ENCODE measurements around the gene EPB41L4B.
"Not testable (repeated sequence)": the region's sequence is repeated elsewhere in the genome, so short reads cannot be mapped to it uniquely, and the experiment has no call there.

EPB41L4B gene

DNA sequence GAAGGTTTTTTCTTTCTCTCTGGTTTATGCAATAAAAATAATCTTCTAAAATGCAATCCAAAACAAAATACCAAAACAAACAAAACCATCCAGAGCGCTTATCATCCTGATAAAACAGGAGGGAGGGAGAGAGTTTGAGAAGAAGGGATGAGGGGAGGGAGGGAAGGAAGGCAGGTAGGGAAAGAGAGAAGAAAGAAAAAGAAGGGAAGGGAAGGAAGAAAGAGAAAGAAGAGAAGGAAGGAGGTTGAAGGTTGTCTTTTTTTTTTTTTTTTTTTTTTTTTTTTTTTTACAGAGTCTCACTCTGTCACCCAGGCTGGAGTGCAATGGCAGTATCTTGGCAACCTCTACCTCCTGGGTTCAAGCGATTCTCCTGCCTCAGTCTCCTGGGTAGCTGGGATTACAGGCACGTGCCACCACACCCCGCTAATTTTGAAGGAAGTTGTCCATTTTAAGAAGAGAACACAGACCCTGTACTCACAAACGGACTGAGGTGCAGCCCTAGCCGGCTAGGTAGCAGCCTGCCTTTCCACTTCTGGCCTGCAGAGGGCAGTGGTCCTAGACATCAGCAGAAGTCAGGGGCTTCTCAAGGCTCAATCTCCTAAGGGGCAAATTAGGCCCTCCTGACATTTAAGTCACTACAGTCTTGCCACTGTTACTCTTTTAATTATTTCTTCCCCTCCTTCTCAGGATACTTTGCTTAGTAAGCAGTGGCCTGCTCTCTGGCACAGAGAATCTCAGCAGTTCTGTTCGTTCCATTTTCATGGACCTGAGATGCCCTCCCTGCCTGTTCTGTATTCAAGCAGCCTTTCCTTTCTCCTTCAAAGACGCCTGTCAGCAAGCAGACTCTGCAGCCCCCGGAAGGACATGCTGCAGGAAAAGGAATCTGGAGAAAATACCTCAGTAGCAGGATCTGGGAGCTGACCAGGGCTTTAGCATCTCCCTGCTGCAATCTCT lies 76.4 kb downstream of the EPB41L4B start:
- peak; percentile 51 for DNase-seq (ENCODE audit: low read depth)

DNA sequence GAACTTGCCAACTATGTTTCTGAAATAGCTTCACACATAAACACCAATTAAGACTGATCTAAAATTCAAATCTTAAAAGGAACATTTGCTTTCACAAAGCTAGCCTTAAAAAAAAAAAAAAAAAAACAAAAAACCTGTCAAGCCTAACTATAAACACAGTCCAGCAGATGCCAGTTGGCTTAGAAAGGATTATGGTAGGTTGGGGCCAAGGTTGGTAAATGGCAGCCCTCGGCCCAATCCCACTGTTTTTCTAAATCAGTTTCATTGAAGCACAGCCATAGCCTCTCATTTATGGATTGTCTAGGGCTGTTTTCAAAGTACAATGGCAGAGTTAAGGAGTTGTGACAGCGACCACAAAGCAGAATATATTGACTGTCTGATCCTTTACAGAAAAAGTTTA lies 78.1 kb downstream of the EPB41L4B start:
- no peak for DNase-seq (ENCODE audit: low read depth)

DNA sequence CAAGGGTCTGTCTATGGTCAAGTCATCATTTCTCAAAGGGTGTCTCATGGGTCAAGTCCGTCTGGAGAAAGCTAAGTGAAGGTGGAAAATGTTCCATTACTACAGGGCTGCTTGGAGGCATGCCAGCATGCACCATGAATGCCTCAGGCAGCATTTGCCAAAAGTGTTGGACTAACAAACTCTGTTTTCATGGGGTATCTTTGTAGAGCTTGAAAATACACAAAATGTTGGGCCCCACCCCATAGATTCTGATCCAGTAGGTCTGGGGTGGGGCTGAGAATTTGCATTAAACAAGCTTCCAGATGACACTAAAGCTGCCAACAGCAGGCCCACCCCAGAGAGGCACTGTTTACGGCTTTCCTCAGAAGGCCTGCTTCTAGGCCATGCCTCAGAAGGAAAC lies 78.8 kb downstream of the EPB41L4B start:
- no peak for DNase-seq (ENCODE audit: low read depth)

DNA sequence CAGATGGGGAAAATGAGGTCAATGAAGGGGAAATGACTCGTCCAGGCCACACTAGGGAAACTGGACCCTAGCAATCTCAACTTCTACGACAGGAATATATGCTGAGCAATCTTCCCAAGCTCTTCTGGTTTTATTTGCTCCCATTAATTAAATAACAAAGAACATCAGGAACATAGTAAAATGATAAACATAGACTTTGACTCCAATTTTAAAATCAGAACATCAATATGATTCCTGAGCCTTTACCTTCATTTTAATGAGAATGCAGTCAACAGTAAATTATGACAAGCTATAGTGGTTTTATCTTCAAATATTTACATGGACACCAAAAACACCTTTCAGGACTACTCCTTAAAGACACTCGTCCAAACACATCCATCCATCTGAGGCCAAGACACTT lies 79.7 kb downstream of the EPB41L4B start:
- no peak for DNase-seq (ENCODE audit: low read depth)

DNA sequence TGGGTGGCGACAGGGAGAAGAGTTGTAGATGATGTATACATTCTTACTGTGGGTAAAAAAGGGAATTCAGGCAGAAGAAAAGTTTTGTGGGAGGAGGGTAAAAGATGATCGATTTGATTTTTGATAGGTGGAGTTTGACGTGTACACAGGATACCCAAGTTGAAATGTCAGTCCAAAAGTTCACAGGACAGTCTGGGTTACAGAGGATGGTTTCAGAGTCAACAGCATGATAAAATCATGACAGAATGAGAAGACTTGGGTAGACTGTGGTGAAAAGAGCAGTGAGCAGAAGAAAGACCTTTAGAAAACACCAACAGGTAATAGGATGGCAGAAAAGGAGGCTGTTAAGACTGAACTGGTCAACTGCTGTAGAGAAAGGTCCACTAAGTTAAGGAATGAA lies 81.6 kb downstream of the EPB41L4B start:
- DNase-seq (ENCODE audit: low read depth) = no peak

DNA sequence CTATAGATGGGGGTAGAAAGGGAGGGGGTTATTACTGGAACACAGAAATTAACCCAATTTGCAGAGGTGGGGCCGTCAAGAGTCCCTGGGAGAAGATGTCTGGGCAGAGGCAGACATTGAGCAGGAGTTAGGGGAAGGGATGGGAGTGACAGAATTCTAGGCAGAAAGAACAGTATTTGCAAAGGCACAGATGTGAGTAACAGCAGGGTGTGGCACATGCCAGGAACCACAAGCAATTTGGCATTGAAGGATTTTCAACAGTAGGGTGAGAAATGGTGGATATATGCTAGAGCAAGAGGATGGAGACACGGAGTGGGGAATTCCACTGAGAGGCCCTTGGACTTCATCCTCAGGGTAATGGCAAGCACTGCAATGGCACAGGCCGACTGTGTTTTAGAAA lies 82.2 kb downstream of the EPB41L4B start:
- no peak for DNase-seq (ENCODE audit: low read depth)

DNA sequence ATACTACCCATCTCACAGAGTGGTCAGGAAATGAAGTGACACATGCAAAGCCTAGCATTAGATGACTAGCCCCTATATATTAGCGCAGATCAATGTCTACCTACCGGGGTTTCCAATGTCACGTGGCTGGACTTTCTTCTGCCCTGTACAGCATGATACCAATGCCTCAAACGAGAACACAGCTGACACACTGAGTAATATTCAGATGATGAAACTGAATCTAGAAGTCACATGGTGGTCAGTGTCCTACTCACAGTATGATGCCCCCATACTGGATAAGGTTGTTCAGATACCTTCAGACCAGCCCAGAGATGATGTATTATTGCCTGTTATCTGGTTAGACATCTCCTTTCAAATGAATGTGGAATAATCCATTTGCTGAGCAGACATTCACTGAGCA lies 82.7 kb downstream of the EPB41L4B start:
- no peak for DNase-seq (ENCODE audit: low read depth)

DNA sequence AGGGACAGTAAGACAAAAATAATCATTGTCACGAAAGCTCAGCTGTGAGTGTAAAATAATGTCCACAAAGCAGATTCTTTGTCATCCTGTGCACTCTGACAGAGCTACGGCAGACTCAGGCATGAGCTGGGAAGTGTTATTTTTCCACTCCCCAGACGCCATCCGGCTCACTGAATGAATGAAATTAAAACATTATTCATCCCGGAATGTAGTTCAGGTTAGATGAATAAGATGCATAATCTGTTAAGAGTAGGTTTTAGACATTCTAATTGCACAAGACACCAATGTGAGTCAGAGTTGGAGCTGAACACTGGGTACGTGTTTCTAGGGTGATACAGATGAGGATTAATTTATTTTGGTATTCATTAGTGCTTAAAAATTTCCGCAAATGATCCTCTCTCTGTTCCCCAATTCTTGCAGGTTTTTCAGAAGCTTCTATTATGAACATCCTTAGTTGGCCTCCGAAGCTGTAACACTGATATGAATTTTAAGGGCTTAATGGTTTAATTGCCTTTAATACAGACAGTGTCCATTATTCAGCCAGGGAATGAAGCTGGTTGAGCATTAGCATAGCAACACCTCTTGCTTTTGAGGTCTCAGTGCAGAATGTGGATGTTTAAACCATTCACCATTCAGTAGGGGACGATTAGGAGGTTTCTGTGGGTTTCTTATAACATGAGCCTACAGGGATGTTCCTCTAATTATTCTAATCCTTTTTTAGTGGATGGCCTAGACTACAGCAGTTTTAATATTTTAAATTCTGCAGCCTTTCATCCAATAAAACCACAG lies 88.2 kb downstream of the EPB41L4B start:
- no peak for DNase-seq (ENCODE audit: low read depth)

DNA sequence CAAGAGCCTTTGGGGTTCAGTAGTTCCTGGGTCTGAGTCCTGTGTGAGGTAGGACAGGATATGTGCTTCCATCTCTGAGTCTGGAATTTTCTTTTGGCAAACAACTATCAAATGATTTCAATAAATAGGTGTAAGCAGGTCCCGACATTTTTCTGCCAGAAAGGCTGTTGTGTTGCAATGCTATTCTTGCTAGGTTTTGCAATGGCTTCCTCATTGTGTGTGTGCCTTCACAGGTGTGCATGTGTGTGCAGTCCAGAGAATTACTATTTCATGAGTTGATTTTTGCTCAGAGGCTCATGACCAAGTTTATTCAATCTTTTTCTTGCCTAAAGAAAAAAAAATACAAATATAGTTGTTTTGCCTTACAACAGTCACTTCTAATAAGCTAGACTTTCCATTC lies 89.3 kb downstream of the EPB41L4B start:
- DNase-seq (ENCODE audit: low read depth) = no peak

DNA sequence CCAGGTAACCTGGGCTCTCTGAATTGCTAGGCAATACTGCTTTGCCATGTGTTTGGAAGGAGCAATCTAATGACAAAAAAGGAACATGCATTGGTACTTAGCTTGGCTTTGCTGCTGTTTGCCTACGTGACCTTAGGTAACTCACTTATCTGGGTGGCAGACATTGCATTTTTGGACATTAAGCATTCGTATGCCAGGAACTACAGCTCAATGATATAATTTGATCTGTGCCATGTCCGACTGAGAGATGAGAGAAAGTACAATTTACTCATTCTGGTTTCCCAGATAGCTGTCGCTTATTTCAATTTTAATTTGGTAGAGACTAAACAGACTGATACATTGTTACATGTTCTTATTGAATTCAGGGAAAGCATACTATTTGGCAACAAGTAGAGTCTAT lies 90.6 kb downstream of the EPB41L4B start:
- no peak for DNase-seq (ENCODE audit: low read depth)

DNA sequence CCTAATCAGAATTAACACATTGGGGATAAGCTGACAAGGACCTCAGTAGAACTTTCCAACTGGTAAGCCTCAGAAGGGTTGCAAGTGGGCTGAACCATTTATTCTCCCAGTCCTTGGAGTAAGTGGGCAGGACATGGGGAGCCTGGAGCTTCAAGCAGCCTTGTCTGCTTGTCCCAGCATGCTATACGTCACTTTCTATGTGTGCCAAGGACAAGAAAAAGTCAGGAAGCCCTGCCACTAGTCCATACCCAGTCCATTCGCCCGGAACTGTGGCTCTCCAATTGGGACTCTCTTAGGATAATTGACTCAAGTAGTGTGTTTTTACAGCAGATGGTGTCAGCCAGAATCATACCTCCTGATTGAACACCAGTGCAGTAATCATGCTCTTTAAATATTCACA lies 91.2 kb downstream of the EPB41L4B start:
- no peak for DNase-seq (ENCODE audit: low read depth)

DNA sequence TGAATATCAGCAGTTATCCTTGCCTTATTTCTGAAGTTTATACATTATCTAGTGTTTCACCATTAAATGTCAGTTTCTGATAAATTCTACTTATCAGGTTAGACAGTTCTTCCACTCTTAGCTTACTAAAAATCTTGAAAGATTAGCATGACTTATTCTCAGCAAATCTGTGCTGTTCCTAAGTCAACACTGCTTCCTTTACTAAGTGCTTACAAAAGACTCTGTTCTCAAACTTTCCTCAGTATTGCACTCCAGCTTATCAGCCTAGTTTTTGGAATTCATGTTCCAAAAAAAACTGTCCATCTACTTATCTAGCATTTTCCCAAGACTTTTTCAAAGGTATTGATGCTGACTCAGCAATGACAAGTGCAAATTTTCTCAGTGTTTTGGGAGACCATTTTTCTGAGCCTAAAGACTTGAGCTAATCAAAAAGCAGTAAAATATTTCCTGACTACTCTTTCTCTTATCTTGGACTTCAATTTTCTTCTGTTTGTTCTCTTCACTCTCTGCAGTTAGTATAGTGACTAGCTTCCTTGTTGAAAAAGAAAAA lies 92.7 kb downstream of the EPB41L4B start:
- no peak for DNase-seq (ENCODE audit: low read depth)

DNA sequence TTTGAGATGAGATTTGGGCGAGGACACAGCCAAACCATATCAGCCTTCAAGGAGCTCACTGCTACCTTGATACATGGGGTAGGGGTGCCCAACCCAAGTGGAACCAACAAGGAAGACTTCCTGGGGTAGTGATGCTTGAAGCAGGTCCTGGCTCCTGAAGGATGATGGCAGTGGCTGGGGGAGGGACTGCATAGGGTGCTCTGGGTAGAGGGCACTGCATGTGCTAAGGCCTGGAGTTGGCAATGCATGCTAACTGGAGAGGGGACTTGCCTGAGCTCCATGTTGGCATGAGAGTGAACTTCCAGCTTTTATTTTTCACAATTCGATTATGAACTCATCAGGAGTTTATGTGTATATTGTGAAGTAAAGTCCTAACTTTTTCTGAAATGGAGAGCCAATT lies 95.2 kb downstream of the EPB41L4B start:
- no peak for DNase-seq (ENCODE audit: low read depth)

DNA sequence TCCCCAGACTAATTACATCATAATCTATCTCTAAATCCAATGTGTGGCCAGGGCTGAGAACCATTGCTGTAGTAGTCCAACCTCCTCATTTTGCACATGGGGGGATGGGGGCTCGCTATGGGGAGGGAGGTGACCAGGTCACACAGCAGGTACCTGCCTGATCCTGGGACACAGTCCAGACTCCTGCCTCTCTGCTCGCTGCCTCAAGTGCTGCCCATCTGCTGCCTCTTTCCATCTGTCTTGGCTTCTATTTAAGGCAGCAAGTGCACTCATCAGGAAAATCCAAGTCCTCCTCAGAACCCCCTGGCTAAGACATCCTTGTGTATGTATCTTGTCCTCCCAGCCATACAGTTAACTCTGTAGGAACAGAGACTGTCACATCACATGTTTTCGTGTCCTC lies 96.1 kb downstream of the EPB41L4B start:
- no peak for DNase-seq (ENCODE audit: low read depth)

DNA sequence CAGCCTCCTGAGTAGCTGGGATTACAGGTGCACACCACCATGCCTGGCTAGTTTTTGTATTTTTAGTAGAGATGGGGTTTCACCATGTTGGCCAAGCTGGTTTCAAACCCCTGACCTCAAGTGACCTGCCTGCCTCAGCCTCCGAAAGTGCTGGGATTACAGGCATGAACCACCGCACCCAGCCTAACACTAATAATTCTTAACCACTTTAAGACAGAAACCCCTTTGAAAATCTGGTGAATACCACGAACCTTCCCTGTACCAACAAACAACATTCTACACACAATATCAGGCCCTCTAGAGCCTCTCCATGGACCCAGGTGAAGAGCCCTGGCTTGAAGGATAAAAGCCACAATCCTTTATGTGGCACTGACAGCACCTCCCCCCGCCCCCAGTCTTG lies 102.6 kb downstream of the EPB41L4B start:
- DNase-seq (ENCODE audit: low read depth) = not testable (repeated sequence)

DNA sequence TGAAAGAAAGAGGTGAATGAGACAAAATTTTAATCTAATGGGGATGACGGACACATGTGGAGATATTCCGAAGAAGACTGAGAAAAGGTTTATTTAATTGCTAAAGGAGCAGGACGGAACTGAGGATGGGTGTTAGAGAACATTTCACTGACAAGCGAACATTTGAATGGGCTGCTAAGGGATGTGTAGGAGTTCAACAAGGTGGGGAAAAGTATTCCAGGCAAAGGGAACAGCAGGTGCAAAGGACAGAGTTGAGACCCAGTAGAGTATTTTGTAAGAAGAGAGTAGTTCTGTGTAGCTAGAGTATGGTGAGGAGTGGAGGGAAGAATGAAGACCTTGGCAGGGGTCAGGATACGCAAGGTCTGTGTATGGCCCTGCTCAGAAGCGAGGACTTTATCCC lies 106.4 kb downstream of the EPB41L4B start:
- DNase-seq (ENCODE audit: low read depth) = no peak

DNA sequence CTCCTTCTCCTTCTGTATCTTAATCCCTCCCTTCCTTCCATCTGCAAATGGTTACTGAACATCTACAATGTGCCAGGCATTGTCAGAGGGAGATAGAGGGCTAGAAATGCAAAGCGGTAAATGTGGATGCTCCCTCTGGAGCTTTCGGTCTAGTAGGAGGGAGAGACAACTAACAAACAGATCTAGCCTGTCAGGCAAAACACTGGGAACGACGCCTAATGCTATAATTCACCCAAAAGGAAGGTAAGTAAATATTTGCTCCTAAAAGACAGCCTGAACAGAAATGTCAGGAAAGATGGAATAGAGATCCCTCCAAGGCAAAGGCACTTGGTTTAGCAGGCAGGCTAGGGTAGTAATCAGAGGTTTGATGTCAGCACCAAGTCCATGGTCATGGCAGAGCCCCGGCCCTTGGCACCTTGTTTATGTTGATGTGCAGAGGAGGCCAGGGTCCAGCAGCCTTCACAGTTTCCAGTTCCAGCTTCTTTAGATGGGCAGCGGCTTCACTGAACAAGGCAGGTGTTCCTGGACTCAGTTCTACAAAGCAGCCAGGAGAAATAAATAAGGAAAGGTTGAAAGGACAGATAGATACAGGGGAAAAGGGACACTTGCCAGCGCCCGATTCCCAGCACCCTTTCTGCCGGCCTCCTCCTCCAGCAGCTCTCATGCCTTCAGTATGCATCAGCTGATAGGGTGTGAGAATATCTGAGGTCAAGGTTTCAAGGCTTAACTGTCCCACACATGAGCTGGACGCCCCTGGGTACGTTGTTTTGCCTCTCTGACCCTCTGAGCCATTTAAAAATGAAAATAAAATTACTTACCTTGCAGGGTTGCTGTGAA lies 107.4 kb downstream of the EPB41L4B start:
- DNase-seq (ENCODE audit: low read depth) = no peak

DNA sequence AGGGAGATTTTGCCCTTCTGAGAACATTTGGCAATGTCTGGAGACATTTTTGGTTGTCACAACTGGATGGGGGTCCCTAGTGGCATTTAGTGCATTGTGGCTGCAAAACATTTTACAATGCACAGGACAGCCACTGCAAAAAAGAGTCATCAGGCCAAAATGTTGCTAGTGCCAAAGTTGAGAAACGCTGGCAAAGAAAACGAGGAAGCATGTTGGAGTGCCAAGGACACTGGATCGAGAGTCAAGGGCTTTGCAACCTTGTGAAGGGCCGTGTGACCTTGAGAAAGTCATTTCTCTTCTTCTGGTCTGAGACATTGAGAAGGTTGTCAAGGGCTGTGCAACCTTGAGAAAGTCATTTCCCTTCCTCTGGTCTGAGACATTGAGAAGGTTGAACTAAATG lies 108.1 kb downstream of the EPB41L4B start:
- no peak for DNase-seq (ENCODE audit: low read depth)

DNA sequence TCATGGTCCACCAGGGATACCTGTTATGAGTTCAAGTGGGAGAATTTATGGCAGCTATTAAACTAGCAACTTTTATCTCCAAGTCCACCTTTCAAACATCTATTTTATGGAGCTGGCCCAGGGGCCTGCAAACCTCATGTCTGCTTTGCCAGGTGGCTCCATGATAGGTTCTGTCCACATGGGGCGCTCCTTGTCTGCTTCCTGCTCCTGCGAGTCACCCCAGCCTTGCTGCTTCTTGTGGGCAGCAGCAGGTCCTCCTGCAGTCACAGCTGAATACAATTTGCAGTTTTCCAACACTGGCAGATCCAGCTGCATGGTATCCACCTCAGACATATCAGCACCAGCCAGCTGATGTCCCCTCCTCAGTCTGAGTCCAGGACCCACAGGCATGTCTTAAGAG lies 114.2 kb downstream of the EPB41L4B start:
- DNase-seq (ENCODE audit: low read depth) = no peak

DNA sequence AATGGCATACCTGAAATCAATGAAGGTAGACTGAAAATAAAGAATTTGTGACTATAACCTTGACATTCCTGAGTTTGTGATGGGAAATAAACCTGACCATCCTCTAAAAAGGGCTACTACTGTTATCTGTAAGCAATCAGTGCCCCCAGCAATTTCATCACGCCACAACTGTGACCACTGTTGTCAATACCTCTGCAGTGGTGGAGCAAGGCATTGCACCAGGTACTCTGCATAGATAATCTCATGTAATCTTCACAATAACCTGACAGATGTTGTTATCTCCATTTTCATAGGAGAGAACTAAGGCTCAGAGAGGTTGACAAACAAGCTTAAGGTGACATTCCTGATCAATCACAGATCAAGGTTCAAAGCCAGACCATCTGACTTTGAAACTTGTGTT lies 115.3 kb downstream of the EPB41L4B start:
- DNase-seq (ENCODE audit: low read depth) = no peak

DNA sequence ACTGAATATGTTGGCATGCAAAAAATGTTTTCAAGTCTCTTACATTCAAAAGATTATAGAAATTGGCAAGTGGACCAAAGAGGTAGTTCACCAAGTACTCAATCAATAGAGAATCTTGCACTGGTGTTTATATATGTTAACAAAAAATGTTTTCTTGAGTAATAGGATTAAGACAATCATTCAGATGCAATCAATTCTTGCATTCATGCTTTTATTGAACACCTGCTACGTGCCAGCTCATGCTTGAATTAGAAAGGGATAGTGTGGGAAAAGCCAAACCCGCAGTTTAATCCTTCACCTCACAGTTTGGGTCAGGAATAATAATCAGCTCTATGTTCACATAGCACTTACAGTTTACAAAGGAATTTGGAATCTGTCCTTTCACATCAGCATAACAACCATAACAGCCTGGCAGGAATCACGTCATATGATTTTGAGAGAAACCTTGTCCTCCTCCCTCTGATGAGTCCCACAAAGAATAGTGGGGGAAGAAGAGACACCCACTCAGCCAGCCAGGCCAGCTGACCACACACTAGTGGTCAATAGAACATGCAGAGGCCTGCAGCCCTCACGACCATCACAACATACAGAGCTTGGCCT lies 117.0 kb downstream of the EPB41L4B start:
- DNase-seq (ENCODE audit: low read depth) = no peak

DNA sequence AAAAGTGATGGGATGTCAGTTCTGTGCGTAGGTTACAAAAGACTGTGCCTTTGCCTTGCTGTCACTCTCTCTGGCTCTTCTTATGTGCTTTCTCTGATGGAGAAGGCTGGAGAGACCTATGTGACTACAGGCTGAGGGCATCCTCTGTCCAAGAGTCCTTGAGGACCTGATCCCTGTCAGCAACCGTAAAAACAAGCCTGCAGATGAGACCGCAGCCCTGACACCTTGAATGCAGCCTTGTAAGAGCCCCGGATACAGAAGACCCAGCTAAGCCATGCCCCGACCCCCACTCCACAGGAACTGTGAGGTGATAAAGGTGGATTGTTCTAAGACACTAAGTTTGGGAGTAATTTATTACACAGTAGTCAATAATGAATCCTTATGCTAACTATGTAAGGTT lies 121.2 kb downstream of the EPB41L4B start:
- DNase-seq (ENCODE audit: low read depth) = no peak
